MM.1S (cell line): ENCODE measurements around the gene BTNL3.

ENCODE experiments used
- CTCF ChIP-seq: fragments of 300-600 bp; sonication (generic); IDR thresholded peaks from 2 replicates; pipeline ENCODE4 v1.5.1; 2016; ENCODE audit warnings: antibody characterized with exemption, low read length, mixed read lengths
- EZH2 ChIP-seq: fragments of 300-600 bp; sonication (generic); optimal IDR thresholded peaks from 2 replicates; pipeline ENCODE3; 2017; ENCODE audit warnings: low read depth, mild to moderate bottlenecking, antibody characterized with exemption, low read length, mixed read lengths
- EZH2phosphoT487 ChIP-seq: fragments of 300-600 bp; sonication (generic); IDR thresholded peaks from 2 replicates; pipeline ENCODE4 v1.6.1; 2018; ENCODE audit warnings: antibody characterized with exemption, low read length

GRCh38 chr5:181042722-181043121, 54.1 kb downstream of the BTNL3 start:
- TF ChIP-seq CTCF (no peak), EZH2 (no peak), EZH2phosphoT487 (no peak)
